A673 (cell line): Measurements from ENCODE around the gene PACSIN2. TPM values are rescaled to one million over a fixed set of nuclear protein-coding genes. Genes with fewer than 3 reads are reported as not detected.

ENCODE experiments used
- BruUV-seq: library from RNA; stranded (reverse); fragments of 400-500 nt; replicated peaks from 2 replicates; lab custom pipeline; 2021; lab: Mats Ljungman, UMichigan
- CTCF ChIA-PET: fragments of 300-600 bp; sonication (Branson Sonifier 250); formaldehyde crosslinking; loops from one replicate; lab custom pipeline; 2022; ENCODE audit warnings: antibody characterized with exemption; lab: Charles Lee
- POLR2A ChIA-PET: fragments of 300-600 bp; sonication (Branson Sonifier 250); formaldehyde crosslinking; loops from one replicate; lab custom pipeline; 2022; ENCODE audit warnings: antibody characterized with exemption; ENCODE audit not compliant: low non-redundant PET; lab: Charles Lee
- DNase-seq: peaks from one replicate; pipeline ENCODE4 v3.0.0-alpha.2; 2015; ENCODE audit warnings: low spot score
- H3K27ac ChIP-seq: fragments of 200-600 bp; sonication (generic); 2 replicates; pipeline ENCODE4 v1.5.1; 2016; ENCODE audit warnings: mixed run types, low read depth, mild to moderate bottlenecking, mixed read lengths, antibody characterized with exemption, low read length; ENCODE audit not compliant: poor library complexity, severe bottlenecking
- H3K27me3 ChIP-seq: fragments of 200-600 bp; sonication (generic); replicated peaks from 2 replicates; pipeline ENCODE4 v1.6.1; 2017; ENCODE audit warnings: mixed run types, low read depth, mild to moderate bottlenecking, mixed read lengths, antibody characterized with exemption, low read length; ENCODE audit not compliant: insufficient read depth, poor library complexity
- H3K36me3 ChIP-seq: fragments of 200-600 bp; sonication (generic); 2 replicates; pipeline ENCODE4 v1.6.1; 2016; ENCODE audit warnings: mixed run types, mild to moderate bottlenecking, mixed read lengths, antibody characterized with exemption, low read length; ENCODE audit not compliant: insufficient read depth, poor library complexity, severe bottlenecking
- H3K4me1 ChIP-seq: fragments of 200-600 bp; sonication (generic); 2 replicates; pipeline ENCODE4 v1.6.1; 2017; ENCODE audit warnings: mixed run types, mild to moderate bottlenecking, mixed read lengths, antibody characterized with exemption, low read length; ENCODE audit not compliant: insufficient read depth, poor library complexity, severe bottlenecking
- H3K4me3 ChIP-seq: fragments of 200-600 bp; sonication (generic); 2 replicates; pipeline ENCODE4 v1.5.1; 2016; ENCODE audit warnings: low read depth, mixed run types, mild to moderate bottlenecking, mixed read lengths, low read length; ENCODE audit not compliant: poor library complexity, severe bottlenecking
- H3K9me3 ChIP-seq: fragments of 200-600 bp; sonication (generic); 2 replicates; pipeline ENCODE4 v1.6.1; 2016; ENCODE audit warnings: mixed run types, low read depth, mild to moderate bottlenecking, mixed read lengths, antibody characterized with exemption, low read length; ENCODE audit not compliant: poor library complexity, severe bottlenecking
- EZH2 ChIP-seq: fragments of 200-600 bp; sonication (generic); IDR thresholded peaks from 2 replicates; pipeline ENCODE4 v1.6.1; 2017; ENCODE audit warnings: borderline replicate concordance, low read depth, mild to moderate bottlenecking, mixed read lengths, antibody characterized with exemption, low read length; ENCODE audit not compliant: poor library complexity, severe bottlenecking
- intact Hi-C: fragments of 100-400 bp; cut with micrococcal nuclease; formaldehyde crosslinking; loops from one replicate; pipeline ENCODE4 v1.10.0; 2022; ENCODE audit not compliant: unreplicated experiment
- total RNA-seq: library from RNA; stranded (reverse); gene quantifications from 2 replicates; pipeline ENCODE4 v1.2.3, GENCODE V29; 2021
- TF ChIP-seq, protein P1 (sequence below): fragments of 300-800, 200-600 bp; sonication (generic); conservative IDR thresholded peaks from 2 replicates; pipeline ENCODE4 v1.5.1; 2017; ENCODE audit warnings: low read depth, mild to moderate bottlenecking, antibody characterized with exemption, low read length, moderate library complexity, mixed read lengths

Gene PACSIN2
- total RNA-seq, 1 experiment from 2014 or later = 51.8 TPM

- intact Hi-C loops = no loop called here
- DNase-seq = no peak
- no TSS peak for BruUV-seq
- H3K27me3 ChIP-seq = no peaks in the 10 kb centered on the region
- POLR2A ChIA-PET = no interaction called here
- no peak overlapping the region for H3K4me3 ChIP-seq
- TF ChIP-seq, protein P1, sequence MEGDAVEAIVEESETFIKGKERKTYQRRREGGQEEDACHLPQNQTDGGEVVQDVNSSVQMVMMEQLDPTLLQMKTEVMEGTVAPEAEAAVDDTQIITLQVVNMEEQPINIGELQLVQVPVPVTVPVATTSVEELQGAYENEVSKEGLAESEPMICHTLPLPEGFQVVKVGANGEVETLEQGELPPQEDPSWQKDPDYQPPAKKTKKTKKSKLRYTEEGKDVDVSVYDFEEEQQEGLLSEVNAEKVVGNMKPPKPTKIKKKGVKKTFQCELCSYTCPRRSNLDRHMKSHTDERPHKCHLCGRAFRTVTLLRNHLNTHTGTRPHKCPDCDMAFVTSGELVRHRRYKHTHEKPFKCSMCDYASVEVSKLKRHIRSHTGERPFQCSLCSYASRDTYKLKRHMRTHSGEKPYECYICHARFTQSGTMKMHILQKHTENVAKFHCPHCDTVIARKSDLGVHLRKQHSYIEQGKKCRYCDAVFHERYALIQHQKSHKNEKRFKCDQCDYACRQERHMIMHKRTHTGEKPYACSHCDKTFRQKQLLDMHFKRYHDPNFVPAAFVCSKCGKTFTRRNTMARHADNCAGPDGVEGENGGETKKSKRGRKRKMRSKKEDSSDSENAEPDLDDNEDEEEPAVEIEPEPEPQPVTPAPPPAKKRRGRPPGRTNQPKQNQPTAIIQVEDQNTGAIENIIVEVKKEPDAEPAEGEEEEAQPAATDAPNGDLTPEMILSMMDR = no peak
- no peak for TF ChIP-seq EZH2
- H3K9me3 ChIP-seq = no peaks in the 10 kb centered on the region
- peaks cover under 1% of the 10 kb centered on the region for H3K4me1 ChIP-seq
- CTCF ChIA-PET = interaction anchor here (0.5 kb wide), 1 partner anchor 225 kb away, joined by 7 read pairs; no protein-coding TSS in a partner anchor
- no peak overlapping the region for H3K27ac ChIP-seq
- H3K36me3 ChIP-seq = peaks cover 41% of the 10 kb centered on the region
Measured at GRCh38 chr22:42834177-42834949, 180.6 kb downstream of the PACSIN2 start.

DNA sequence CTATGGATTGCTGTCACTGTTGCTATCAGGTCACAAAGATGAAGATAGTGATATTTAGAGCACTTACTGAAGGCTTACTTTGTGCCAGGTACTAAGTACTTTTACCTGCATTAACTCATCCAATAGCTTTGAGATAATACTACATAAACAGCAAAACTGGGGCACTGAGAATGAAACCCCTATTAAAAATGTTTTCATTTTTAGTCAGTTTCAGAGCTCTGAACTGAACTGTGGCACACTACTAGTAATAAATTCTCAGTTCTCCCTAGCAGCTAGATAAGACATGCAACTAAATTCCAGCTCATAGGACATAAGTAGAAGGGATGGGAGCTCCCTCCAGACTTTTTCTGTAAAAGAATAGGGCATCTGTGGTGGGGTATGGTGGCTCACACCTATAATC is 181.8 kb downstream of the PACSIN2 start:
- TF ChIP-seq EZH2 = no peak
- TF ChIP-seq, protein P1 = no peak
- ChIA-PET POLR2A (no interaction called here), CTCF (no interaction called here)
- intact Hi-C loops = no loop called here
- BruUV-seq = no TSS peak
- peaks cover 46% of the 10 kb centered on the region for H3K36me3 ChIP-seq
- no peaks in the 10 kb centered on the region for H3K9me3 ChIP-seq
- no peaks in the 10 kb centered on the region for H3K27me3 ChIP-seq
- no peak overlapping the region for H3K4me3 ChIP-seq
- H3K4me1 ChIP-seq = no peaks in the 10 kb centered on the region
- no peak overlapping the region for H3K27ac ChIP-seq
- DNase-seq = no peak

DNA sequence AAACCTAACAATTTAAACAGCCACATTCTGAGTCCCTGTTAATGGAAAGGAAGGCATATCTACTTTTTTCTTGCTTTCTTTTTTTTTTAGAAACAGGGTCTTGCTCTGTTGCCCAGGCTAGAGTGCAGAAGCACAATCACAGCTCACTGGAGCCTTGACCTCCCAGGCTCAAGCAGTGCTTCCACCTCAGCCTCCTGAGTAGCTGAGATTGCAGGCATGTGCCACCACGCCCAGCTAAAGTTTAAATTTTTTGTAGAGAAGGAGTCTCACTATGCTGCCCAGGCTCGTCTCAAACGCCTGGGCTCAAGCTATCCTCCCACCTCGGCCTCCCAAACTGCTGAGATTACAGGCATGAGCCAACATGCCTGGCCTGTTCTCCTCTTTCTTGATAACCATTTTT is 183.2 kb downstream of the PACSIN2 start:
- Histone ChIP-seq H3K9me3 (no peaks in the 10 kb centered on the region), H3K27ac (no peak overlapping the region), H3K4me3 (no peak overlapping the region), H3K27me3 (no peaks in the 10 kb centered on the region), H3K4me1 (no peaks in the 10 kb centered on the region), H3K36me3 (peaks cover 42% of the 10 kb centered on the region)
- intact Hi-C loops = no loop called here
- ChIA-PET POLR2A (no interaction called here), CTCF (no interaction called here)
- no peak for TF ChIP-seq EZH2
- TF ChIP-seq, protein P1 = no peak
- BruUV-seq = no TSS peak
- DNase-seq = no peak
